CD4-positive, alpha-beta T cell treated with Interleukin-4 for 4 hours (primary cell): ENCODE results near the gene PHOSPHO1.

Source experiments
- DNase-seq: peaks from one replicate; pipeline ENCODE4 v3.0.0-alpha.2; 2020

PHOSPHO1 gene

GRCh38 chr17:49217651-49218413 is 12.8 kb downstream of the PHOSPHO1 start:
- peak; percentile 85 for DNase-seq

GRCh38 chr17:49216953-49217650 is 13.5 kb downstream of the PHOSPHO1 start:
- no peak for DNase-seq

GRCh38 chr17:49216482-49216881 is 14.1 kb downstream of the PHOSPHO1 start:
- no peak for DNase-seq

- DNase-seq: no peak
Observed at GRCh38 chr17:49214676-49215360, 15.8 kb downstream of the PHOSPHO1 start.

GRCh38 chr17:49213847-49214246 is 16.7 kb downstream of the PHOSPHO1 start:
- DNase-seq: no peak

- DNase-seq: no peak
Observed at GRCh38 chr17:49213399-49213798, 17.2 kb downstream of the PHOSPHO1 start.

GRCh38 chr17:49210158-49211029 is 20.2 kb downstream of the PHOSPHO1 start, which contains the start of the genes ABI3 and GNGT2:
TSS of gene ABI3 (plus strand) at chr17:49210707. CDS start at chr17:49210725, 18 bp downstream.
TSS of gene GNGT2 (minus strand) at chr17:49210574. CDS start at chr17:49207422, 3,152 bp downstream.
- peak; percentile 70 for DNase-seq

- no peak for DNase-seq
Observed at GRCh38 chr17:49209061-49209571, 21.5 kb downstream of the PHOSPHO1 start.

GRCh38 chr17:49204516-49204915 is 26.1 kb downstream of the PHOSPHO1 start:
- DNase-seq: no peak

- no peak for DNase-seq
Observed at GRCh38 chr17:49203796-49204195, 26.8 kb downstream of the PHOSPHO1 start.

- no peak for DNase-seq
Observed at GRCh38 chr17:49201481-49201927, 29.1 kb downstream of the PHOSPHO1 start.

- DNase-seq: no peak
Observed at GRCh38 chr17:49200423-49201083, 30.0 kb downstream of the PHOSPHO1 start.

- no peak for DNase-seq
Observed at GRCh38 chr17:49198211-49198610, 32.4 kb downstream of the PHOSPHO1 start.

GRCh38 chr17:49197346-49197998 is 33.1 kb downstream of the PHOSPHO1 start:
- DNase-seq: no peak

- DNase-seq: no peak
Observed at GRCh38 chr17:49196520-49196919, 34.1 kb downstream of the PHOSPHO1 start.

- no peak for DNase-seq
Observed at GRCh38 chr17:49195751-49196150, 34.8 kb downstream of the PHOSPHO1 start.

GRCh38 chr17:49194297-49194607 is 36.3 kb downstream of the PHOSPHO1 start:
- DNase-seq: no peak

GRCh38 chr17:49193513-49194296 is 36.9 kb downstream of the PHOSPHO1 start:
- no peak for DNase-seq

GRCh38 chr17:49191917-49192741 is 38.5 kb downstream of the PHOSPHO1 start:
- DNase-seq: peak; percentile 88
